Activated T-helper 2 cell treated with anti-CD3 and anti-CD28 coated beads, Interferon-gamma antibody, Interleukin-2, Interleukin-4, amounts not matched to agents 10 μg/mL and 5 μg/mL and 100 μg/mL, durations not matched to agents 14 hours and 24 hours and 36 hours (primary cell): ENCODE data around the gene RNASEH2C. TPM values are rescaled to one million over a fixed set of nuclear protein-coding genes. Genes with fewer than 3 reads are reported as not detected.
"Not testable (repeated sequence)": the region's sequence is repeated elsewhere in the genome, so short reads cannot be mapped to it uniquely, and the experiment has no call there.

Experiments
- DNase-seq: peaks from one replicate; pipeline ENCODE4 v3.0.0; 2021; ENCODE audit warnings: low spot score
- H3K27ac Mint-ChIP-seq: one replicate; pipeline ENCODE4 v1.8.0; 2021; ENCODE audit warnings: mixed read lengths
- H3K27me3 Mint-ChIP-seq: one replicate; pipeline ENCODE4 v1.8.0; 2021; ENCODE audit warnings: low read depth, mixed read lengths
- H3K36me3 Mint-ChIP-seq: one replicate; pipeline ENCODE4 v1.8.0; 2021; ENCODE audit warnings: low read depth, mixed read lengths
- H3K4me1 Mint-ChIP-seq: one replicate; pipeline ENCODE4 v1.8.0; 2021; ENCODE audit warnings: low read depth, mixed read lengths
- H3K4me3 Mint-ChIP-seq: one replicate; pipeline ENCODE4 v1.8.0; 2021; ENCODE audit warnings: low read depth, mild to moderate bottlenecking, moderate library complexity, mixed read lengths
- H3K9me3 Mint-ChIP-seq: one replicate; pipeline ENCODE4 v1.8.0; 2021; ENCODE audit warnings: mixed read lengths
- intact Hi-C: fragments of 100-400 bp; cut with micrococcal nuclease; formaldehyde crosslinking; loops from one replicate; pipeline ENCODE4 v1.15.1; 2023
- total RNA-seq: library from RNA; stranded (reverse); gene quantifications from 2 replicates; pipeline ENCODE4 v1.2.3, GENCODE V29; 2022

The RNASEH2C gene
- total RNA-seq, 1 donor from 2014 or later: 85.0 TPM

DNA sequence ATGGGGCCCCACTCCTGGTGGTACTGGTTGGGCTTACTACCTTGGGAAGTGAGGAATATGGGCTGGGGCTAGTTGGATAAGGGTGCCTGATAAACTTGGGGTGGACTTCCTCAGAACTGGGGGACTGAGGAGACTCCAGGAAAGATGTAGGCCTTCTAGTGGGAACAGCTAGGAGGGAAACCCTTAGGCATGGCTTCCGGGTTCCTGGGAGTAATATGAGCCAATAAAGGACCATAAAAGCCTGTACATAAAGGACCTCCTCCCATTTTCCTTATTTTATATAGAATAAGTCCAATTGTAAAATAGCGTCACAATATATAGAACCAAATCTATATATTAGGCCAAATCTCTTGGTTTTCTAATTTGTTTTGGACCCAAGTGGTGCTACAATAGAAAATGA is 18.4 kb upstream of the RNASEH2C start:
- Mint-ChIP-seq H3K4me3 (no peak overlapping the region), H3K27ac (no peak overlapping the region), H3K4me1 (no peaks in the 10 kb centered on the region), H3K36me3 (no peaks in the 10 kb centered on the region), H3K9me3 (peaks cover 12% of the 10 kb centered on the region), H3K27me3 (peaks cover 29% of the 10 kb centered on the region)
- no peak for DNase-seq
- intact Hi-C loops: no loop called here

DNA sequence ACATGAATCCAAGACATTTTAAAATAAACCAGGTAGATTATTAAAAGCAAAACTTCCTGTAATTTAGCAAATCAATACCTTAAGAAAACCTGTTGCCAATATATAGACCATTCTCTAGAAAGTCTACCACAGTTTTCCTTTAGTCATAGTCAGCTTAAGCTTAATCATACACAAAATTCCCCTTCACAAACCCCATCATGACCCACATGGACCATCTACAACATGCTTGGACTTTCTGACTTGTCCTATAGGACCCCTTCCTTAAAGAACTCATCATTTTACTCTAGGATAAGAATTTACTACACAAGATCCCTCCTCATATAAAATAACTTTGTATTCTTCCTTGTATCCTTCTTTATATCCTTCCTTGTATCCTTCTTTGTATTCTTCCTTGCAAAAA is 16.2 kb upstream of the RNASEH2C start:
- Mint-ChIP-seq H3K4me1 (no peaks in the 10 kb centered on the region), H3K4me3 (no peak overlapping the region), H3K36me3 (no peaks in the 10 kb centered on the region), H3K9me3 (peaks cover 12% of the 10 kb centered on the region), H3K27ac (no peak overlapping the region), H3K27me3 (peaks cover 38% of the 10 kb centered on the region)
- intact Hi-C loops: no loop called here
- no peak for DNase-seq

DNA sequence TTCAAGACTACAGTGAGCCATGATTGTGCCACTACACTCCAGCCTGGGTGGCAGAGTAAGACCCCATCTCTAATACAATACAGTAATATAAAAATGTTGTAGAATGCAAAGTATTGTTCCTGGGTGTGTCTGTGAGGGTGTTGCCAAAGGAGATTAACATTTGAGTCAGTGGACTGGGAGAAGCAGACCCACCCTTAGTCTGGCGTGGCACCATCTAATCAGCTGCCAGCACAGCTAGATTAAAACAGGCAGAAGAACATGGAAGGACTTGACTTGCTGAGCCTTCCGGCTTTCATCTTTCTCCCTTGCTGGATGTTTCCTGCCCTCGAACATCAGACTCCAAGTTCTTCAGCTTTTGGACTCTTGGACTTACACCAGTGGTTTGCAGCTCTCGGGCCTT is 14.5 kb upstream of the RNASEH2C start:
- H3K36me3 Mint-ChIP-seq, H3K4me1 Mint-ChIP-seq, H3K27ac Mint-ChIP-seq, H3K4me3 Mint-ChIP-seq, DNase-seq, intact Hi-C loops: not testable (repeated sequence)
- Mint-ChIP-seq H3K27me3 (peaks cover 39% of the 10 kb centered on the region), H3K9me3 (peaks cover 12% of the 10 kb centered on the region)

DNA sequence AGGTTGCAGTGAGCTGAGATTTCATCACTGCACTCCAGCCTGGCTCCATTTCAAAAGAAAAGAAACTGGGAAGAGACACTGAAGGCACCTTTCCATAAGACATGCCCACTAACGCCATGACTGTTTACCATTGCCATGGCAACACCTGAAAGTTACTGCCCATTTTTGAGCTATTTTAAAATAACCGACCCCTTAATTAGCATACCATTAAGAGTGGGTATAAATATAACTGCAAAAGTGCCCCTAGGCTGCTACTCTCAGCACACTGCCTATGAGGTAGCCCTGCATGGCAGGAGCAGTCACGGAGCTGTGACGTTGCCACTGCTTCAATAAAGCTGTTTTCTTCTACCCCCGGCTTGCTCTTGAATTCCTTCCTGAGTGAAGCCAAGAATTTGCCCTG is 9.9 kb upstream of the RNASEH2C start:
- Mint-ChIP-seq H3K27me3 (peaks cover 24% of the 10 kb centered on the region), H3K9me3 (no peaks in the 10 kb centered on the region), H3K27ac (no peak overlapping the region), H3K4me3 (no peak overlapping the region), H3K36me3 (no peaks in the 10 kb centered on the region), H3K4me1 (no peaks in the 10 kb centered on the region)
- no peak for DNase-seq
- intact Hi-C loops: no loop called here

DNA sequence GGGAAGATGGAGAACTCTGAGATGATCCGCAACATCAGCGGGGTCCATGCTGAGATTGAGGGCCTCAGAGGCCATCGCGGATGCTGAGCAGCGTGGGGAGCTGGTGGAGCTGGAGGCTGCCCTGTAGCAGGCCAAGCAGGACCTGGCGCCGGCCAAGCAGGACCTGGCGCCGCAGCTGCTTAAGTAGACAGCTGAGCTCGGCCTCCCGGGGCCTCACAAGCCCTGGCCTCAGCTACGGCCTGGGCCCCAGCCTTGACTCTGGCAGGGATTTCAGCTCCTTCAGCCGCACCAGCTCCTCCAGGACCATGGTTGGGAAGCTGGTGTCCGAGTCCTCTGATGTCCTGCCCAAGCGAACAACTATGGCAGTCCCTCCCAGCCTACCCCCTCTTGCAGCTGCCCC is 7.3 kb upstream of the RNASEH2C start:
- no peak overlapping the region for H3K4me3 Mint-ChIP-seq
- no peaks in the 10 kb centered on the region for H3K9me3 Mint-ChIP-seq
- H3K4me1 Mint-ChIP-seq: no peaks in the 10 kb centered on the region
- no peak for DNase-seq
- H3K36me3 Mint-ChIP-seq: no peaks in the 10 kb centered on the region
- H3K27me3 Mint-ChIP-seq: peaks cover 21% of the 10 kb centered on the region
- intact Hi-C loops: no loop called here
- no peak overlapping the region for H3K27ac Mint-ChIP-seq

DNA sequence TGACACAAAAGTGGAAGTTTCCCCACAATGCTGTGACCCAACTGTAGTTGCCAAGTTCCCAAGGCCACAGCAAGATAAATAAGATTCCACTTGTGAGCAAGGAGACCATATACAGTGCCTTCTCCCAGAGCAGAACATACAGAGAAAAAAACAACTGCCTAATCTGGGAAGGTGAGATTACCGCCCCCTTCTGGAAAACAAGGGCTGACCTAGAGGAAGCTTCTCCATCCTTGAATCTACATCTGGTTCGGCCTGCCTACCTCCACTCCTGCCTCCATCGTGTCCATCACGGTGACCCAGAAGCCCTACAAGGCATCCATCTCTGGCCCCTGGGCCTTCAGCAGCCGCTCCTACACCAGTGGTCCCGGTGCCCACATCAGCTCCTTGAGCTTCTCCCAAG is 6.1 kb upstream of the RNASEH2C start:
- Mint-ChIP-seq H3K9me3 (no peaks in the 10 kb centered on the region), H3K27me3 (peaks cover 16% of the 10 kb centered on the region), H3K4me1 (no peaks in the 10 kb centered on the region), H3K27ac (no peak overlapping the region), H3K4me3 (no peak overlapping the region), H3K36me3 (no peaks in the 10 kb centered on the region)
- no peak for DNase-seq
- intact Hi-C loops: no loop called here

DNA sequence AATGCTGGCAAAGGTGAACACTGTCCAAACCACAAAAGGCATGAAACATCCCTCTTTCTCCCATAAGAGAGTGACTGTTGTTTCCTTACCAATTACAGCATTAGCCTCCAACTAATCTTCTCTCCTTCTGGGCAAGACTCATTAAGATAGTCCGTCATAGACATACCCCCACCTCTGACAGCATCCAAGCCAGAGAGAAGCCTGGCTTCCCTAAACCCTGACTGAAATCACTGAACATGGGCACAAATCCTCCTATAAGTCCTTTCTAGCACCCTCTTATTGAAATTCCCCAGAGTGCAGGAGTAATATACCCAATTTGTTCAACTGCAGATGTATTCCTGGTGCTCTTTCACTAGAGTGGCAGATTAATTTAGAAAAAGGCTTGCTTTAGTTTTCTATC is 1.7 kb upstream of the RNASEH2C start:
- Mint-ChIP-seq H3K4me1 (peaks cover 14% of the 10 kb centered on the region), H3K27me3 (peaks cover 8% of the 10 kb centered on the region), H3K27ac (no peak overlapping the region), H3K9me3 (no peaks in the 10 kb centered on the region), H3K4me3 (no peak overlapping the region), H3K36me3 (peaks cover 29% of the 10 kb centered on the region)
- intact Hi-C loops: no loop called here
- no peak for DNase-seq

DNA sequence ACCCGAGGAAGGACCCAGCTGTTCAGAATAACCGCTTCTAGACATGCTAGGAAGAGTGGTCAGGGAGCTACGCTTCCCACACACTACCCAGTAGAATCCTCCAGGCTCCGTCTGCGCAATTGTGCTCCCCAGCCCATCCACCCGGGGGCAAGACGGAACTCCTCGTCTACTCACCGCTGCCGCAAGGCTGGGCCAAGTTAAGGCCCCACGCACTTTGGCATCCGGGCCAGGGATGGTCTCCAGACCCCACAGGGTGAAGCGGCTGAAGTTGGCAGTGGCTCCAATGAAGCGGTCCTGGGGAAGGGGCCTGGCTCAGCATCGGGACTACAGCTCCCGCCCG is 757 bp downstream of the RNASEH2C start:
- DNase-seq: no peak
- H3K4me1 Mint-ChIP-seq: peaks cover 16% of the 10 kb centered on the region
- no peaks in the 10 kb centered on the region for H3K9me3 Mint-ChIP-seq
- intact Hi-C loops: loop anchor here (1.0 kb wide), 1 partner anchor 8 kb away; the partner anchor contains the start of gene KAT5
- H3K27ac Mint-ChIP-seq: peak overlapping the region; percentile 90
- H3K4me3 Mint-ChIP-seq: peak overlapping the region; percentile 96
- H3K27me3 Mint-ChIP-seq: peaks cover 3% of the 10 kb centered on the region
- H3K36me3 Mint-ChIP-seq: peaks cover 50% of the 10 kb centered on the region

DNA sequence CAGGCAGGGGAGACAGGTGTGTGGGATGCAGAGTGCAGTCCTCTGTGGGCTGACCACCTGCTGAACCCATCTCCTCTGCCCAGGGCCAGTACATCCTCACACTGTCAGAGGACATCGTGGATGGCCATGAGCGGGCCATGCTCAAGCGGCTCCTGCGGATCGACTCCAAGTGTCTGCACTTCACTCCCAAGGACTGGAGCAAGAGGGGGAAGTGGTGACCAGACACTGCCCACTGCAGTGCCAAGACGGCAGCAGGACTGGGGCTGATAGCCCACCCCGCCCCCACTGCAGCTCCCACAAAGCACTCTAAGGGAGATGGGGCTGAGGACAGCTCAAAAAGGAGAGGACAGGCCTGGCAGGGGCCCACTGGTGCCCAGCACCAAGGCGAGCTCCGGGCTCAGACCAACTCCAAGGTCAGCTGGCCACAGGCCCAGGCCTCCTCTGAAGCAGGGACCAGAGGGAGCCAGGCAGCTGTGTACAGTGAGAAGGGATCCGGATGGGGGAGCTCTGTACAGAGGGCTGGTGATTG is 1.6 kb downstream of the RNASEH2C start:
- Mint-ChIP-seq H3K36me3 (peaks cover 58% of the 10 kb centered on the region), H3K4me1 (peaks cover 18% of the 10 kb centered on the region), H3K9me3 (no peaks in the 10 kb centered on the region), H3K27ac (no peak overlapping the region), H3K4me3 (peak overlapping the region; percentile 96), H3K27me3 (peaks cover 3% of the 10 kb centered on the region)
- DNase-seq: no peak
- intact Hi-C loops: no loop called here

DNA sequence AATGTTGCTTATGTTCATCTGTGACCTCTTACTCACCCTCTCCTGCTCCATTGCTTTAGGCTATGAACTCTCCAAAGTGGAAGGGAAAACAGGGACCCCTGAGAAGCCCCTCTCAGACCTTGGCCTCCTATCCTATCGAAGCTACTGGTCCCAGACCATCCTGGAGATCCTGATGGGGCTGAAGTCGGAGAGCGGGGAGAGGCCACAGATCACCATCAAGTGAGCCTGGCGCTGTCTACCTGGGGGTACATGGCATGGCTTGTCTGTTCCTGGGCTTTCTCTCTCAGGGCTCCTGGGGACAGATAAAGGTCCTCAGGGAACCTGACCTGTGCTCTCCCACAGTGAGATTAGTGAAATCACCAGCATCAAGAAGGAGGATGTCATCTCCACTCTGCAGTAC is 2.1 kb downstream of the RNASEH2C start:
- peaks cover 21% of the 10 kb centered on the region for H3K4me1 Mint-ChIP-seq
- intact Hi-C loops: no loop called here
- no peaks in the 10 kb centered on the region for H3K9me3 Mint-ChIP-seq
- peak overlapping the region; percentile 96 for H3K4me3 Mint-ChIP-seq
- H3K27me3 Mint-ChIP-seq: peaks cover 2% of the 10 kb centered on the region
- no peak overlapping the region for H3K27ac Mint-ChIP-seq
- peaks cover 62% of the 10 kb centered on the region for H3K36me3 Mint-ChIP-seq
- no peak for DNase-seq

DNA sequence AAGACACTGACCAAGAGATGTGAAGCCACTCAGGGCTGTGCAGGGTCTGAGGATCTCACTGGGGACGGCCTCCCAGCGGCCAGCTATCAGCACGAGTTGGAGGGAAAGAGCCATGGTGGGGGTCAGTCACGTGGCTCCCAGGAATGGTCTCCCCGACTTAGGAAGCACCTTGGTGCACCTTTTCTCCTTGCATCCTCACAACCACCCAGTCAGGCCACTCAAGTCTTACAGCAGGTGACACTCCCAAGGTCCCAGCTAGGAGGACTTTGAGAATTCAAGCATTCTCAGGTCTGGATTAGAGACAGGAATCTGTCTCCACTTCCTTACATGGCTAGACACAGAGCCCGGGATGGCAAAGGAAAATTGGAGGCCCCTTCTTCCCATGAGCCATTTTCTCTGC is 2.7 kb downstream of the RNASEH2C start:
- Mint-ChIP-seq H3K36me3 (peaks cover 68% of the 10 kb centered on the region), H3K4me3 (no peak overlapping the region), H3K4me1 (peaks cover 25% of the 10 kb centered on the region), H3K27me3 (no peaks in the 10 kb centered on the region), H3K27ac (no peak overlapping the region), H3K9me3 (no peaks in the 10 kb centered on the region)
- no peak for DNase-seq
- intact Hi-C loops: no loop called here

DNA sequence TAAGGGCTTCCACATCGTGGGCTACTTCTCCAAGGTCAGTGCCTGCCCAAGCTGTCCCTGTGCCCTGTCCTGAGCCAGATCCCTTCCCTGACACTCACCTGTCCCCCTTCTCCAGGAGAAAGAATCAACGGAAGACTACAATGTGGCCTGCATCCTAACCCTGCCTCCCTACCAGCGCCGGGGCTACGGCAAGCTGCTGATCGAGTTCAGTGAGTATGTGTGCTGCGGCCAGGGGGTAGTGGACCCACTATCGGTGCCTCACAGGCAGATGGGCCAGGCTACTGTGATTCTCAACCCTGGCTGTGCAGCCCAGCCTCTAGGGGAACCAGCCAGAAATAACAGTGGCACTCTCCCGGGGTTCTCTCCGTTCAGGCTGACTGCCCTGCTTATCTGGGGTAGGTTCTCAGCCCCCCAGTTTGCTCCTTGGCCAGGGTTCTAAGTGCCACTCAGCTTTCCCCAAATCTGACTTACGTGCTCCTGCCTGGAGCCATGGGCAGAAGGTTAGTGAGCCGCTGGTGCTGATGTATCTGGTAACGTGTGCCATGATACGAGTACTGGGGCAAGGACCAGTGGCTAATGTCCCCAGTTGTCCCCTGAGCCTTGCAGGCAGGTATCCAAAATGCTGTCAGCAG is 3.7 kb downstream of the RNASEH2C start:
- Mint-ChIP-seq H3K4me1 (peaks cover 29% of the 10 kb centered on the region), H3K36me3 (peaks cover 72% of the 10 kb centered on the region)
- intact Hi-C loops: no loop called here

DNA sequence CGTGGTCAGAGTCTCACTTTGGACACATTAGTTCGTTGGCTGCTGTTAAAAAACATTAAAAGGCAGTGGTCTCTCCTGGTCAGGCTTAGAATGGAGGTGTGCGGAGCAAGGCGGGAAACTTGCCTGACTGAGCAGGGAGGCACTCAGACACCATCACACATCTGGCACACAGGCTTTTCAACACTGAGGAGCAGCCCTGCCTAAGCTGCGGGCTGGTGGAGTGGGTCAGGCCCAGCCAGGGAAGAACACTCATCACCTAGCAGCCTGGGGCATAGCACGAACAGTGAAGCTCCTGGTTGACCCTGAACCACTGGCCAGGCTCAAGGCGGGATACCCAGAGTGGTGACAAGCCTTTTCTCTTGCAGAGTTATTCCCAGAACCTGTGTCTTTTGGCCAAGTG is 4.3 kb downstream of the RNASEH2C start:
- Mint-ChIP-seq H3K4me3 (no peak overlapping the region), H3K9me3 (no peaks in the 10 kb centered on the region), H3K36me3 (peaks cover 72% of the 10 kb centered on the region), H3K27ac (no peak overlapping the region), H3K27me3 (no peaks in the 10 kb centered on the region), H3K4me1 (peaks cover 29% of the 10 kb centered on the region)
- intact Hi-C loops: no loop called here
- no peak for DNase-seq

More for the DNA sequence above, 3.7 kb downstream of the RNASEH2C start:
- Mint-ChIP-seq H3K9me3 (no peaks in the 10 kb centered on the region), H3K27ac (no peak overlapping the region), H3K4me3 (no peak overlapping the region), H3K27me3 (no peaks in the 10 kb centered on the region)
- DNase-seq: no peak
